Osteoblast (primary cell): Measurements from ENCODE around the gene CPED1. TPM values are rescaled to one million over a fixed set of nuclear protein-coding genes. Genes with fewer than 3 reads are reported as not detected.

Source experiments
- DNase-seq: peaks from one replicate; pipeline ENCODE4 v3.0.0; 2011; ENCODE audit warnings: low spot score, mixed read lengths; ENCODE audit not compliant: insufficient read length; ENCODE audit errors: missing footprints
- H2AFZ ChIP-seq: 2 replicates; pipeline ENCODE4 v1.6.0; 2011; ENCODE audit warnings: mild to moderate bottlenecking, low read length
- H3K27ac ChIP-seq: 2 replicates; pipeline ENCODE4 v1.5.1; 2011; ENCODE audit warnings: mild to moderate bottlenecking, low read depth, low read length, moderate library complexity
- H3K27me3 ChIP-seq: 2 replicates; pipeline ENCODE4 v1.6.0; 2012; ENCODE audit warnings: mild to moderate bottlenecking, control low read depth, inconsistent platforms, low read length, moderate library complexity; ENCODE audit not compliant: insufficient read depth
- H3K36me3 ChIP-seq: 2 replicates; pipeline ENCODE4 v1.5.1; 2011; ENCODE audit warnings: mild to moderate bottlenecking, low read length, control low read depth, moderate library complexity; ENCODE audit not compliant: insufficient read depth
- H3K4me1 ChIP-seq: 2 replicates; pipeline ENCODE4 v1.5.1; 2011; ENCODE audit warnings: mild to moderate bottlenecking, low read length, control low read depth, moderate library complexity; ENCODE audit not compliant: insufficient read depth
- H3K4me2 ChIP-seq: 2 replicates; pipeline ENCODE4 v1.6.0; 2011; ENCODE audit warnings: mild to moderate bottlenecking, low read length; ENCODE audit not compliant: insufficient read depth
- H3K4me3 ChIP-seq: fragments of 200-600 bp; sonication (generic); 3 replicates; pipeline ENCODE4 v1.5.1; 2012; ENCODE audit warnings: mild to moderate bottlenecking, low read length, inconsistent platforms; ENCODE audit not compliant: insufficient read depth
- H3K79me2 ChIP-seq: 2 replicates; pipeline ENCODE4 v1.6.0; 2012; ENCODE audit warnings: mild to moderate bottlenecking, low read length, control low read depth, inconsistent platforms; ENCODE audit not compliant: insufficient read depth
- H3K9me3 ChIP-seq: 2 replicates; pipeline ENCODE4 v1.5.1; 2011; ENCODE audit warnings: low read depth, low read length, control low read depth
- H4K20me1 ChIP-seq: 2 replicates; pipeline ENCODE4 v1.6.0; 2012; ENCODE audit warnings: mild to moderate bottlenecking, low read length, control low read depth; ENCODE audit not compliant: insufficient read depth
- CTCF ChIP-seq: IDR thresholded peaks from 2 replicates; pipeline ENCODE4 v1.5.1; 2011; ENCODE audit warnings: mild to moderate bottlenecking, low read depth, low read length, moderate library complexity; ENCODE audit errors: extremely low read depth
- total RNA-seq: library from RNA; depleted of rRNA; stranded (reverse); fragments of >200 nt; gene quantifications from 2 replicates; pipeline ENCODE4 v1.2.3, GENCODE V29; 2012

The CPED1 gene
- total RNA-seq, 1 donor, result 30.8 TPM

DNA sequence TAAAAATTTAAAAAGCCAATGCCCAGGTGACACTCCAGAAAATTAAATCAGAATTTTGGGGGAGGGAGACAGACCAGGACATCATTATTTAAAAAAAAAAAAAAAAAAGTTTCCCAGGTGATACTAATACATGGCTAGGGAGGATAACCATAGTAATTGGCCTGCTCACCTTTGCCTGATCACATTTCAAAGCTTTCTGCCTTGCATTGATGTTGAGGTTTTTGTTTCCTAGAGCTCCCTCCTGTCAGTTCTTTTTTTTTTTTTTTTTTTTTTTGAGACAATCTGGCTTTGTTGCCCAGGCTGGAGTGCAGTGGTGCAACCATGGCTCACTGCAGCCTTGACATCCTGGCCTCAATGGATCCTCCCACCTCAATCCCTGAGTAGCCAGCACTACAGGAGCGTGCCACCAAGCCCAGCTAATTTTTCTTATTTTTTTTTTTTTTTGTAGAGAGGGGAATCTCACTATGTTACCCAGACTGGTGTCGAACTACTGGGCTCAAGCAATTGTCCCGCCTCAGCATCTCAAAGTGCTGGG lies 38.1 kb downstream of the CPED1 start:
- Histone ChIP-seq H3K4me1 (peaks cover 19% of the 10 kb centered on the region), H4K20me1 (no peaks in the 10 kb centered on the region), H3K9me3 (no peaks in the 10 kb centered on the region), H3K27me3 (no peaks in the 10 kb centered on the region), H3K27ac (no peak overlapping the region), H3K4me3 (no peak overlapping the region), H3K4me2 (no peak overlapping the region), H2AFZ (no peak overlapping the region), H3K36me3 (no peaks in the 10 kb centered on the region), H3K79me2 (peaks cover 9% of the 10 kb centered on the region)
- DNase-seq, result no peak
- no peak for TF ChIP-seq CTCF

DNA sequence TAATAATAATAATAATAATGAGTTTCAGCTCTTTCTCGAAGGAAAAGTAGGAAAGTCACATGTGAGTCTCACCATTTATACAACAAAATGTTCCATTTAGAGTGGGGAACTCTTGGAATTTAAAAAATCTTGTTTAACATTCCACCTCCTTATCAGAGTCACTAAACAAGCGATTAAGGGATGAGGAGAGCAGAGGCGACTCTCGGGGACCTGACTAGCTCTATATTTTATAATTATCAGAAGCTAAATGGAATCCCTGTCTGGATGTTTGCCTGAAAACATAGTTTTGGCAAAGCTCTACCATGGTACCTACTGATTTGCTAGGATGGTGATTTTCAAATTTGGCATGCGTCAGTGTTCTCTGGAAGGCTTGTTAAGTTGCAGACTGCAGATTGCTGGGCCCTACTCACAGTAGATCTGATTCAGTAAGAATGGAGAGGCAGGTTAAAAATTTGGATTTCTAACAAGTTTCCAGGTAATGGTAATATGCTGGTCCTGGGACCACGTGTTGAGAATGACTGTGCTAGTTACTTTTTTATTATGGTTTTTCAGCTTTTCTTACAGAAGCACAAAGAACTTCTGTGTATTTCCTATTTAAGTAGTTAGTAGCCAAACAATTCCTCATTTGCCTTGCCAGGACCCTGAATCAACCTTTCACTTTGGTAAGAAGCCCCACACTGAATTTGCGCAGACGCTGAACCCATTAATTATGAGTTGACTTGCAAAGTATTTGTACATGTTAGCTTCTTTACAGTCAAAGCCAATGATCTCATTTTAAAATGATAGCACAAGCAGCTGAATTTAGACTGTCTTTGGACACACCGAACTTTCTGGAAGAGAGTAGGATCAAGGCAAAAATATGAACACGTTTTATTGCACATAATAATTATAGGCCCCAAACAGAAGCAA lies 39.5 kb downstream of the CPED1 start:
- no peaks in the 10 kb centered on the region for H3K36me3 ChIP-seq
- peaks cover 22% of the 10 kb centered on the region for H3K4me1 ChIP-seq
- no peaks in the 10 kb centered on the region for H4K20me1 ChIP-seq
- no peaks in the 10 kb centered on the region for H3K27me3 ChIP-seq
- no peak overlapping the region for H3K4me3 ChIP-seq
- no peaks in the 10 kb centered on the region for H3K9me3 ChIP-seq
- H3K79me2 ChIP-seq, result peaks cover 7% of the 10 kb centered on the region
- no peak overlapping the region for H3K4me2 ChIP-seq
- no peak for TF ChIP-seq CTCF
- H3K27ac ChIP-seq, result no peak overlapping the region
- no peak for DNase-seq
- H2AFZ ChIP-seq, result peak overlapping the region; percentile 29

GRCh38 chr7:121029302-121029701 lies 40.8 kb downstream of the CPED1 start:
- Histone ChIP-seq H2AFZ (no peak overlapping the region), H3K4me3 (no peak overlapping the region), H3K27ac (no peak overlapping the region), H3K9me3 (no peaks in the 10 kb centered on the region), H3K4me2 (no peak overlapping the region), H3K79me2 (peaks cover 4% of the 10 kb centered on the region), H3K4me1 (peaks cover 16% of the 10 kb centered on the region), H4K20me1 (no peaks in the 10 kb centered on the region), H3K27me3 (no peaks in the 10 kb centered on the region), H3K36me3 (no peaks in the 10 kb centered on the region)
- DNase-seq, result no peak
- no peak for TF ChIP-seq CTCF

DNA sequence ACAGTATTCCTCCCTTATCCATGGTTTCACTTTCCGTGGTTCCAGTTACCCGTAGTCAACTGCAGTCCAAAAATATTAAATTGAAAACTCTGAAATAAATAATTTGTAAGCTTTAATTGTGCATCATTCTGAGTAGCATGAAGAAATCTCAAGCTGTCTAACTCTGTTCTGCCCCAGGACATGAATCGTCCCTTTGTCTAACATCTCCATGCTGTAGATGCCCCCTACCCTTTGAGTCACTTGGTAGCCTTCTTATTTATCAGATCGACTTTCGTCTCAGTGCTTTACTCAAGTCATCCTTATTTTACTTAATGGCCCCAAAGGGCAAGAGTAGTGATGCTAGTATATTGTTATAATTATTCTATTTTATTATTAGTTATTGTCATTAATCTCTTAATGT lies 41.8 kb downstream of the CPED1 start:
- Histone ChIP-seq H3K4me2 (no peak overlapping the region), H2AFZ (no peak overlapping the region), H3K27ac (no peak overlapping the region), H3K36me3 (no peaks in the 10 kb centered on the region), H3K4me1 (peaks cover 12% of the 10 kb centered on the region), H3K4me3 (no peak overlapping the region), H4K20me1 (no peaks in the 10 kb centered on the region), H3K9me3 (no peaks in the 10 kb centered on the region), H3K27me3 (no peaks in the 10 kb centered on the region), H3K79me2 (peaks cover 7% of the 10 kb centered on the region)
- DNase-seq, result no peak
- TF ChIP-seq CTCF, result no peak
